Heart left ventricle (tissue), 13 donors: ENCODE measurements around the gene DOCK2.

ENCODE experiments used
- CTCF ChIP-seq, 12 donors: fragments of 200-600 bp; sonication (generic) in 4 of 12; IDR thresholded peaks; one replicate each; pipeline versions ENCODE4 v1.5.0 to v1.8.0; 2018 to 2022; ENCODE audit warnings: antibody characterized with exemption in 12 of 12, mild to moderate bottlenecking in 5 of 12
- POLR2A ChIP-seq, 2 donors: fragments of 450-650 bp; IDR thresholded peaks; one replicate each; pipeline ENCODE4 v1.6.1; 2017; ENCODE audit warnings: antibody characterized with exemption in 2 of 2, mild to moderate bottlenecking in 2 of 2, moderate library complexity in 2 of 2
- donor health status: ischemic (EF 13 %, LVEDD 7.1; RV severe dilation, severe dysfunction).
- donor health status: DM: no; HTN: yes; CAD: no.
- donor health status: DM: no; HTN: no; CAD: no.
- donor health status: ischemic (EF 25% LVEDD 6.9; RV normal size, moderate dysfunction).
- donor health status: ischemic (EF 25% LVEDD 5.7; RV mildly dilated, moderate dysfunction).
- donor health status: ischemic (EF 35%, LVEDD 5.7; RV mildly dilated, moderate dysfunction).
- donor health status: nonischemic (EF 11% LVEDD 7.7; RV severe dilation, severe dysfunction).
- donor health status: DM: yes; HTN: yes; CAD: no.
- donor health status: PGD.
- donor health status: ischemic (EF 29% LVEDD 5.4; RV normal size, mild dysfunction).
- donor health status: nonischemic (EF 23%, LVEDD 6.1; RV moderate dilation, normal function).

DNA sequence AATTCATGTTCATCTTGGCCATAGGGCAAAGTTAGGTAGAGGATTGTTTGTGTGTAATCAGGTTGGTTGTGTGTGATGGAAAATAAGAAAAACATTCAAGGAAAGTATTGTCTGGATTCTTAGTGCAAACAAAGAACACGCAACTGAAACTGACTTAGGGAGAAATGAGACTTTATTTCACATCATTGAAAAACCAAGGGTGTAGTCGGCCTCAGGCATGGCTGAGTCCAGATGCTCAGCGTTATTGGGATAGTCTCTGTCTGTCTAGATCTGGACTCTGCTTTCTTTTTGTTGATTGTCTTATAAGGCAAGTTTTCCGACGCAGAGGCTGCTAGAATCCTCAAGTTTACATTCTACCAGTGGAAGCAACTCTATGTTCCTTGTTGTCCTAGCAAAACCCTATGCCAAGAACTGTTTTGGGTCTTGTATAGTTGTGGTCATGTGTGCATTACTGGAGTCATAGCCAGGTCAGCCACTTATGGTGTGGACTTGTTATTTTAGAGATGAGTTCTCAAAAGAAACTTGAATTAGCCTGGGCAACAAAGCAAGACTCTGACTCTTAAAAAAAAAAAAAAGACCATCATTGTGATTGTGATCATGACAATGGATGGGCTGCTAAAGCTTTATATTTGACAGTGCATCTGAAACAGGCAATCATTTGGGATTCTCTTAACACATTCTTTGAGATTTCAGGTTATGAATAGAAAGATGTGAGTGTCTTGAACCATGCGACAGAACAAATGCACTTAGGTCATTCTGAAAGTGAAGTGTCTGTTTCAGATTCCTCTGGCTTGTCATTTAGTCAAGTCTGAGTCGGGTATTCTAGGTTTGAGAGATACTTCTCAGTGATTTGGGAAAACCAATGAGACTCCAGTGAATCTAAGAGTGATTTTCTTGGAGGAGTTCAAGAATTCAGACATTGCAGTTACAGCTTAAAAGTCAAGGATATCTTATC, 82.6 kb downstream of the DOCK2 start:
- no peak for TF ChIP-seq CTCF (IDR thresholded peaks at IDR 0.05)
- no peak for TF ChIP-seq POLR2A (IDR thresholded peaks at IDR 0.05)
